K562 (cell line): ENCODE measurements around the gene SFPQ. TPM values are rescaled to one million over a fixed set of nuclear protein-coding genes. Genes with fewer than 3 reads are reported as not detected.

Experiments
- ARNT ChIP-seq, 2 experiments: fragments of 450-650 bp; IDR thresholded peaks; 2 replicates each; pipeline ENCODE4 v1.6.1; 2016; ENCODE audit warnings: mild to moderate bottlenecking in 1 of 2
- FIP1L1 ChIP-seq: fragments of 200-400 bp; formaldehyde crosslinking; IDR thresholded peaks from 2 replicates; pipeline ENCODE4 v1.6.1; 2018; ENCODE audit warnings: mild to moderate bottlenecking, low read depth, low read length; ENCODE audit not compliant: poor library complexity, severe bottlenecking
- HLTF ChIP-seq: fragments of 450-650 bp; IDR thresholded peaks from 2 replicates; pipeline ENCODE4 v1.6.1; 2016
- NFRKB ChIP-seq: fragments of 450-650 bp; IDR thresholded peaks from 2 replicates; pipeline ENCODE4 v1.6.1; 2016; ENCODE audit warnings: low read depth
- OTX1 ChIP-seq: fragments of 450-650 bp; formaldehyde crosslinking; IDR thresholded peaks from 2 replicates; pipeline ENCODE4 v1.4.0; 2022; ENCODE audit warnings: mild to moderate bottlenecking
- PKNOX1 ChIP-seq: fragments of 450-650 bp; IDR thresholded peaks from 2 replicates; pipeline ENCODE4 v1.6.1; 2016
- RBM39 ChIP-seq: fragments of 200-400 bp; formaldehyde crosslinking; optimal IDR thresholded peaks from 2 replicates; pipeline ENCODE3; 2018; ENCODE audit warnings: low read depth, low read length
- SRSF3 ChIP-seq: fragments of 200-400 bp; formaldehyde crosslinking; IDR thresholded peaks from 2 replicates; pipeline ENCODE4 v1.6.1; 2016; ENCODE audit warnings: mild to moderate bottlenecking, low read length, moderate library complexity; ENCODE audit not compliant: insufficient read depth
- SUPT5H ChIP-seq: fragments of 450-650 bp; IDR thresholded peaks from 2 replicates; pipeline ENCODE4 v1.6.1; 2016
- TCF7L2 ChIP-seq: fragments of 150-350 bp; IDR thresholded peaks from 2 replicates; pipeline ENCODE4 v1.6.1; 2016; ENCODE audit warnings: low read depth, mild to moderate bottlenecking, low read length, moderate library complexity
- ZNF124 ChIP-seq: sonication (generic); formaldehyde crosslinking; IDR thresholded peaks from 2 replicates; pipeline ENCODE4 v1.8.1; 2022; ENCODE audit warnings: missing genetic modification reagents
- ZNF140 ChIP-seq: fragments of 250-450 bp; sonication (Bioruptor Pico); IDR thresholded peaks from 2 replicates; pipeline ENCODE4 v1.8.0; 2021; ENCODE audit warnings: moderate library complexity, mild to moderate bottlenecking, inconsistent platforms
- ZNF23 ChIP-seq: fragments of 250-450 bp; sonication (Bioruptor Pico); IDR thresholded peaks from 2 replicates; pipeline ENCODE4 v1.4.0; 2020; ENCODE audit warnings: mild to moderate bottlenecking
- ZNF274 ChIP-seq: IDR thresholded peaks from 2 replicates; pipeline ENCODE4 v1.6.1; 2011; ENCODE audit warnings: low read depth, mild to moderate bottlenecking, low read length, moderate library complexity, borderline replicate concordance
- ZNF282 ChIP-seq: sonication (generic); formaldehyde crosslinking; IDR thresholded peaks from 2 replicates; pipeline ENCODE4 v1.8.1; 2023; ENCODE audit warnings: missing genetic modification reagents
- ZSCAN29 ChIP-seq: fragments of 450-650 bp; IDR thresholded peaks from 2 replicates; pipeline ENCODE4 v1.6.1; 2017
- polyA plus RNA-seq, 8 experiments: library from polyadenylated mRNA; depleted of rRNA in 4 of 8; stranded (reverse) in 5 of 8; unstranded in 3 of 8; fragments of >200 nt; fragmentation: Nextera tagmentation in 2 of 8; fragmentation: Illumina TruSeq in 1 of 8; extraction: Ambion mirVana in 2 of 8; extraction: Trizol in 1 of 8; gene quantifications; 2 replicates each; pipeline versions ENCODE4 v1.2.1 to v1.2.3, GENCODE V29; 2011 to 2014; ENCODE audit warnings: inconsistent platforms in 1 of 8, missing spikeins in 1 of 8
- total RNA-seq, 7 experiments: library from RNA; depleted of rRNA in 6 of 7; stranded (reverse); fragments of >200 nt in 6 of 7; fragmentation: Illumina TruSeq in 2 of 7; extraction: Trizol in 2 of 7; gene quantifications; 2 replicates each; pipeline versions ENCODE4 v1.2.1 to v1.2.3, GENCODE V29; 2011 to 2021; ENCODE audit warnings: low replicate concordance in 1 of 7
- TF ChIP-seq, protein P1 (sequence below): IDR thresholded peaks from 2 replicates; pipeline ENCODE4 v1.6.1; 2011; ENCODE audit warnings: borderline replicate concordance, low read depth, mild to moderate bottlenecking, moderate library complexity, low read length; ENCODE audit not compliant: insufficient read depth, poor library complexity, severe bottlenecking
- TF ChIP-seq, protein P2 (sequence below): fragments of 450-650 bp; formaldehyde crosslinking; IDR thresholded peaks from 2 replicates; pipeline ENCODE4 v1.4.0; 2020; ENCODE audit warnings: mild to moderate bottlenecking, mixed read lengths
- TF ChIP-seq, protein P3 (sequence below): sonication (generic); formaldehyde crosslinking; IDR thresholded peaks from 2 replicates; pipeline ENCODE4 v1.8.0; 2022; ENCODE audit warnings: mild to moderate bottlenecking, missing genetic modification reagents
- TF ChIP-seq, protein P4 (sequence below), 2 experiments: fragments of 450-650 bp; IDR thresholded peaks; 2 replicates each; pipeline ENCODE4 v1.6.1; 2018; ENCODE audit warnings: mild to moderate bottlenecking in 2 of 2, low read depth in 1 of 2; ENCODE audit not compliant: partially characterized antibody in 2 of 2

SFPQ gene
- total and polyA plus RNA-seq, 9 of the 15 experiments (the other 6 are each of a cell fraction or from before 2014, with no cell fraction given): 69.7 to 562 (median 399) TPM

GRCh38 chr1:35136780-35137179 is 56.2 kb downstream of the SFPQ start (continued):
- TF ChIP-seq, protein P1, sequence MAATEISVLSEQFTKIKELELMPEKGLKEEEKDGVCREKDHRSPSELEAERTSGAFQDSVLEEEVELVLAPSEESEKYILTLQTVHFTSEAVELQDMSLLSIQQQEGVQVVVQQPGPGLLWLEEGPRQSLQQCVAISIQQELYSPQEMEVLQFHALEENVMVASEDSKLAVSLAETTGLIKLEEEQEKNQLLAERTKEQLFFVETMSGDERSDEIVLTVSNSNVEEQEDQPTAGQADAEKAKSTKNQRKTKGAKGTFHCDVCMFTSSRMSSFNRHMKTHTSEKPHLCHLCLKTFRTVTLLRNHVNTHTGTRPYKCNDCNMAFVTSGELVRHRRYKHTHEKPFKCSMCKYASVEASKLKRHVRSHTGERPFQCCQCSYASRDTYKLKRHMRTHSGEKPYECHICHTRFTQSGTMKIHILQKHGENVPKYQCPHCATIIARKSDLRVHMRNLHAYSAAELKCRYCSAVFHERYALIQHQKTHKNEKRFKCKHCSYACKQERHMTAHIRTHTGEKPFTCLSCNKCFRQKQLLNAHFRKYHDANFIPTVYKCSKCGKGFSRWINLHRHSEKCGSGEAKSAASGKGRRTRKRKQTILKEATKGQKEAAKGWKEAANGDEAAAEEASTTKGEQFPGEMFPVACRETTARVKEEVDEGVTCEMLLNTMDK: no peak
- TF ChIP-seq ZNF23: no peak
- TF ChIP-seq, protein P2, sequence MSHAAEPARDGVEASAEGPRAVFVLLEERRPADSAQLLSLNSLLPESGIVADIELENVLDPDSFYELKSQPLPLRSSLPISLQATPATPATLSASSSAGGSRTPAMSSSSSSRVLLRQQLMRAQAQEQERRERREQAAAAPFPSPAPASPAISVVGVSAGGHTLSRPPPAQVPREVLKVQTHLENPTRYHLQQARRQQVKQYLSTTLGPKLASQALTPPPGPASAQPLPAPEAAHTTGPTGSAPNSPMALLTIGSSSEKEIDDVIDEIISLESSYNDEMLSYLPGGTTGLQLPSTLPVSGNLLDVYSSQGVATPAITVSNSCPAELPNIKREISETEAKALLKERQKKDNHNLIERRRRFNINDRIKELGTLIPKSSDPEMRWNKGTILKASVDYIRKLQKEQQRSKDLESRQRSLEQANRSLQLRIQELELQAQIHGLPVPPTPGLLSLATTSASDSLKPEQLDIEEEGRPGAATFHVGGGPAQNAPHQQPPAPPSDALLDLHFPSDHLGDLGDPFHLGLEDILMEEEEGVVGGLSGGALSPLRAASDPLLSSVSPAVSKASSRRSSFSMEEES (CRISPR knock-in tag): no peak
- no peak for TF ChIP-seq SRSF3
- TF ChIP-seq TCF7L2: no peak
- no peak for TF ChIP-seq PKNOX1
- TF ChIP-seq SUPT5H: no peak
- no peak for TF ChIP-seq ZSCAN29
- TF ChIP-seq, protein P3, sequence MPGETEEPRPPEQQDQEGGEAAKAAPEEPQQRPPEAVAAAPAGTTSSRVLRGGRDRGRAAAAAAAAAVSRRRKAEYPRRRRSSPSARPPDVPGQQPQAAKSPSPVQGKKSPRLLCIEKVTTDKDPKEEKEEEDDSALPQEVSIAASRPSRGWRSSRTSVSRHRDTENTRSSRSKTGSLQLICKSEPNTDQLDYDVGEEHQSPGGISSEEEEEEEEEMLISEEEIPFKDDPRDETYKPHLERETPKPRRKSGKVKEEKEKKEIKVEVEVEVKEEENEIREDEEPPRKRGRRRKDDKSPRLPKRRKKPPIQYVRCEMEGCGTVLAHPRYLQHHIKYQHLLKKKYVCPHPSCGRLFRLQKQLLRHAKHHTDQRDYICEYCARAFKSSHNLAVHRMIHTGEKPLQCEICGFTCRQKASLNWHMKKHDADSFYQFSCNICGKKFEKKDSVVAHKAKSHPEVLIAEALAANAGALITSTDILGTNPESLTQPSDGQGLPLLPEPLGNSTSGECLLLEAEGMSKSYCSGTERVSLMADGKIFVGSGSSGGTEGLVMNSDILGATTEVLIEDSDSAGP (CRISPR knock-in tag): no peak
- no peak for TF ChIP-seq RBM39
- peak; percentile 85 to 90; a peak in 3 of 4 replicates for TF ChIP-seq ARNT (IDR thresholded peaks at IDR 0.05)
- TF ChIP-seq OTX1: peak; percentile 98
- TF ChIP-seq ZNF274: no peak
- TF ChIP-seq ZNF124: no peak
- peak; percentile 97 for TF ChIP-seq HLTF
- no peak for TF ChIP-seq FIP1L1
- no peak for TF ChIP-seq NFRKB
- TF ChIP-seq ZNF140: no peak
- no peak for TF ChIP-seq ZNF282
- TF ChIP-seq, protein P4, sequence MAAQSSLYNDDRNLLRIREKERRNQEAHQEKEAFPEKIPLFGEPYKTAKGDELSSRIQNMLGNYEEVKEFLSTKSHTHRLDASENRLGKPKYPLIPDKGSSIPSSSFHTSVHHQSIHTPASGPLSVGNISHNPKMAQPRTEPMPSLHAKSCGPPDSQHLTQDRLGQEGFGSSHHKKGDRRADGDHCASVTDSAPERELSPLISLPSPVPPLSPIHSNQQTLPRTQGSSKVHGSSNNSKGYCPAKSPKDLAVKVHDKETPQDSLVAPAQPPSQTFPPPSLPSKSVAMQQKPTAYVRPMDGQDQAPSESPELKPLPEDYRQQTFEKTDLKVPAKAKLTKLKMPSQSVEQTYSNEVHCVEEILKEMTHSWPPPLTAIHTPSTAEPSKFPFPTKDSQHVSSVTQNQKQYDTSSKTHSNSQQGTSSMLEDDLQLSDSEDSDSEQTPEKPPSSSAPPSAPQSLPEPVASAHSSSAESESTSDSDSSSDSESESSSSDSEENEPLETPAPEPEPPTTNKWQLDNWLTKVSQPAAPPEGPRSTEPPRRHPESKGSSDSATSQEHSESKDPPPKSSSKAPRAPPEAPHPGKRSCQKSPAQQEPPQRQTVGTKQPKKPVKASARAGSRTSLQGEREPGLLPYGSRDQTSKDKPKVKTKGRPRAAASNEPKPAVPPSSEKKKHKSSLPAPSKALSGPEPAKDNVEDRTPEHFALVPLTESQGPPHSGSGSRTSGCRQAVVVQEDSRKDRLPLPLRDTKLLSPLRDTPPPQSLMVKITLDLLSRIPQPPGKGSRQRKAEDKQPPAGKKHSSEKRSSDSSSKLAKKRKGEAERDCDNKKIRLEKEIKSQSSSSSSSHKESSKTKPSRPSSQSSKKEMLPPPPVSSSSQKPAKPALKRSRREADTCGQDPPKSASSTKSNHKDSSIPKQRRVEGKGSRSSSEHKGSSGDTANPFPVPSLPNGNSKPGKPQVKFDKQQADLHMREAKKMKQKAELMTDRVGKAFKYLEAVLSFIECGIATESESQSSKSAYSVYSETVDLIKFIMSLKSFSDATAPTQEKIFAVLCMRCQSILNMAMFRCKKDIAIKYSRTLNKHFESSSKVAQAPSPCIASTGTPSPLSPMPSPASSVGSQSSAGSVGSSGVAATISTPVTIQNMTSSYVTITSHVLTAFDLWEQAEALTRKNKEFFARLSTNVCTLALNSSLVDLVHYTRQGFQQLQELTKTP (IDR thresholded peaks at IDR 0.05; ENCODE audit: low read depth in 1 of 2, partially characterized antibody in 2 of 2): peak in 1 of 2 experiments; percentile 86
